HCT116 (cell line): Measurements from ENCODE around the gene HOXB7. TPM values are rescaled to one million over a fixed set of nuclear protein-coding genes. Genes with fewer than 3 reads are reported as not detected.

Source experiments
- ATAC-seq: fragments of 200-7000 bp; cut with Tn5 transposase; 2 replicates; pipeline ENCODE4 v1.9.1; 2020; ENCODE audit warnings: mild to moderate bottlenecking, moderate library complexity
- BruUV-seq: library from RNA; stranded (reverse); fragments of 400-500 nt; replicated peaks from 2 replicates; lab custom pipeline; 2021; lab: Mats Ljungman, UMichigan
- CTCF ChIA-PET: fragments of 300-600 bp; sonication (Branson Sonifier 250); formaldehyde crosslinking; loops from one replicate; lab custom pipeline; 2021; ENCODE audit warnings: antibody characterized with exemption; lab: Charles Lee
- POLR2A ChIA-PET: fragments of 300-600, 350-600 bp; sonication (Branson Sonifier 250); formaldehyde crosslinking; loops from one replicate; lab custom pipeline; 2021; ENCODE audit warnings: antibody characterized with exemption; lab: Charles Lee
- RAD21 ChIA-PET, 2 experiments: fragments of 300-600 bp; sonication (Branson Sonifier 250); formaldehyde crosslinking; loops; one replicate each; lab custom pipeline; 2023; ENCODE audit warnings: low total read pairs in 2 of 2; ENCODE audit not compliant: uncharacterized antibody in 2 of 2, unreplicated experiment in 2 of 2, low non-redundant PET in 1 of 2; lab: Charles Lee
- DNase-seq: peaks from one replicate; pipeline ENCODE4 v3.0.0-alpha.2; 2010; ENCODE audit warnings: low read depth, low spot score
- H2AFZ ChIP-seq: fragments of 200-600 bp; shearing (Covaris generic), sonication (generic); 2 replicates; pipeline ENCODE4 v1.6.1; 2017; ENCODE audit warnings: low read depth, mixed run types, mixed read lengths, antibody characterized with exemption, low read length; ENCODE audit not compliant: poor library complexity, severe bottlenecking
- H3K27ac ChIP-seq: 2 replicates; pipeline ENCODE4 v1.5.1; 2012; ENCODE audit warnings: low read depth, low read length
- H3K27me3 ChIP-seq: fragments of 200-600 bp; sonication (generic); 2 replicates; pipeline ENCODE4 v1.6.1; 2016; ENCODE audit warnings: mixed run types, low read length, mixed read lengths; ENCODE audit not compliant: insufficient read depth
- H3K36me3 ChIP-seq, 2 experiments: fragments of 200-500 bp in 1 of 2; fragments of 200-600 bp in 1 of 2; sonication (Bioruptor generic) in 1 of 2; sonication (generic) in 1 of 2; 2 replicates each; pipeline versions ENCODE4 v1.5.1 to v1.6.1; 2014 to 2016; ENCODE audit warnings: low read length in 2 of 2, inconsistent platforms in 1 of 2, mixed read lengths in 1 of 2, mixed run types in 1 of 2; ENCODE audit not compliant: insufficient read depth in 2 of 2, control insufficient read depth in 1 of 2
- H3K4me1 ChIP-seq, 2 experiments: fragments of 200-600 bp in 1 of 2; sonication (generic) in 1 of 2; 2 replicates each; pipeline versions ENCODE4 v1.5.1 to v1.6.1; 2012 to 2017; ENCODE audit warnings: low read length in 2 of 2, inconsistent platforms in 1 of 2, mild to moderate bottlenecking in 1 of 2, mixed read lengths in 1 of 2, mixed run types in 1 of 2, moderate library complexity in 1 of 2; ENCODE audit not compliant: insufficient read depth in 2 of 2, control insufficient read depth in 1 of 2
- H3K4me2 ChIP-seq: fragments of 200-600 bp; sonication (generic); 2 replicates; pipeline ENCODE4 v1.6.1; 2017; ENCODE audit warnings: mixed run types, low read length, mixed read lengths
- H3K4me3 ChIP-seq, 2 experiments: fragments of 200-600 bp in 1 of 2; sonication (generic) in 1 of 2; replicated peaks in 1 of 2; 2 replicates each; pipeline ENCODE4 v1.5.1; 2011 to 2016; ENCODE audit warnings: low read length in 2 of 2, control low read depth in 1 of 2, low read depth in 1 of 2, mild to moderate bottlenecking in 1 of 2, mixed read lengths in 1 of 2, mixed run types in 1 of 2
- H3K79me2 ChIP-seq: fragments of 200-600 bp; sonication (generic); 2 replicates; pipeline ENCODE4 v1.6.1; 2017; ENCODE audit warnings: mild to moderate bottlenecking, mixed run types, low read length, moderate library complexity, mixed read lengths; ENCODE audit not compliant: insufficient read depth
- H3K9ac ChIP-seq: fragments of 200-600 bp; sonication (generic); 2 replicates; pipeline ENCODE4 v1.6.1; 2016; ENCODE audit warnings: low read length, mixed read lengths
- H3K9me2 ChIP-seq: fragments of 200-600 bp; sonication (generic), shearing (Covaris generic); 2 replicates; pipeline ENCODE4 v1.6.1; 2017; ENCODE audit warnings: mixed run types, mild to moderate bottlenecking, moderate library complexity; ENCODE audit not compliant: insufficient read depth
- H3K9me3 ChIP-seq, 2 experiments: fragments of 200-500 bp in 1 of 2; fragments of 200-600 bp in 1 of 2; sonication (Bioruptor generic) in 1 of 2; sonication (generic) in 1 of 2; 2 replicates each; pipeline ENCODE4 v1.6.1; 2014 to 2017; ENCODE audit warnings: low read length in 2 of 2, mixed read lengths in 2 of 2, inconsistent platforms in 1 of 2, low read depth in 1 of 2, mild to moderate bottlenecking in 1 of 2, mixed run types in 1 of 2, moderate library complexity in 1 of 2; ENCODE audit not compliant: control insufficient read depth in 1 of 2, insufficient read depth in 1 of 2
- H4K20me1 ChIP-seq: fragments of 200-600 bp; sonication (generic), shearing (Covaris generic); 2 replicates; pipeline ENCODE4 v1.6.1; 2017; ENCODE audit warnings: mixed run types, mild to moderate bottlenecking, moderate library complexity; ENCODE audit not compliant: insufficient read depth
- POLR2AphosphoS5 ChIP-seq: IDR thresholded peaks from 2 replicates; pipeline ENCODE4 v1.6.1; 2011; ENCODE audit warnings: mild to moderate bottlenecking, low read depth, low read length, moderate library complexity
- intact Hi-C: fragments of 100-400 bp; cut with micrococcal nuclease; formaldehyde crosslinking; loops from 2 replicates; pipeline ENCODE4 v1.10.0; 2022
- total RNA-seq: library from RNA; stranded (reverse); gene quantifications from one replicate; pipeline ENCODE4 v1.2.1, GENCODE V29; 2021; ENCODE audit not compliant: unreplicated experiment
- TF ChIP-seq, protein P1 (sequence below): IDR thresholded peaks from 2 replicates; pipeline ENCODE4 v1.6.1; 2011; ENCODE audit warnings: mild to moderate bottlenecking, low read length, moderate library complexity; ENCODE audit not compliant: insufficient replicate concordance; ENCODE audit errors: extremely low read depth

HOXB7 gene
- total RNA-seq, 1 experiment from 2014 or later: 33.6 TPM

DNA sequence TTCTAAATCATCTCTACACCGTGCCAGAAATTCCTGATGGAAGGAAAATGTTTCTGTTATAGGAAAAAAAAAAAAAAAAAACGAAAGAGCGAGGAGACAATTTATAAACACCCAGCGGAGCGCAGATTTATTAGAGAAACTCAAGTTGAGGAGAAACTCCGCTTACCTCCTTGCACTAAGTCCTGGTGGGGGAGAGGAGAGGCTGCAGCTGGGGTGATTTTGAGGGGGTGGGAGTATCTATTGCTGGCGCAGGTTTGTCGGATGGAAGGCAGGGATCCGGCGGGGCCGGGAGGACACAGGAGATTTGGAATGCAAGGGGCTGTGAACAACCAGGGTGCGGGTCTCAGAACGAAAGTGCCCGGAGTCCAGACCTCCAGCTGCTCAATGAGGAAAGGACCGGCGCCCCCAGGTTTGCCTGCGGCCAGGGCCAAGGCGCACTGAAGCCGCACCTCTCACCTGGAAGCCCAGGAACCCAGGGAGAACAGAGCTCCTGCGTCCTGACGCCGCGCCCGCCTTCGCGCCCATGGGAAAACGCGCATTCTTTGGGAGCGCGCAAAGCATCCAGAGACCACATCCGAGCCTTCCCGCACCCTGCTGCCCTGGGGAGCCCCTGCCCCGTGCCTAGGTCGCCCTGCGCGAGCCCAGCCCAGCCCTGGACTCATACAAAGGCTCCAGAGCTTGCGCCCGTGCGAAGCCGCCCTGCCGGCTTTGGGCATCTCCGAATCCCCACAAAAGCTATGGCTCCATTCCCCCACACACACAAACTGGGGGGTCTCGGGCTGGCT lies 6.8 kb upstream of the HOXB7 start:
- TF ChIP-seq, protein P1, sequence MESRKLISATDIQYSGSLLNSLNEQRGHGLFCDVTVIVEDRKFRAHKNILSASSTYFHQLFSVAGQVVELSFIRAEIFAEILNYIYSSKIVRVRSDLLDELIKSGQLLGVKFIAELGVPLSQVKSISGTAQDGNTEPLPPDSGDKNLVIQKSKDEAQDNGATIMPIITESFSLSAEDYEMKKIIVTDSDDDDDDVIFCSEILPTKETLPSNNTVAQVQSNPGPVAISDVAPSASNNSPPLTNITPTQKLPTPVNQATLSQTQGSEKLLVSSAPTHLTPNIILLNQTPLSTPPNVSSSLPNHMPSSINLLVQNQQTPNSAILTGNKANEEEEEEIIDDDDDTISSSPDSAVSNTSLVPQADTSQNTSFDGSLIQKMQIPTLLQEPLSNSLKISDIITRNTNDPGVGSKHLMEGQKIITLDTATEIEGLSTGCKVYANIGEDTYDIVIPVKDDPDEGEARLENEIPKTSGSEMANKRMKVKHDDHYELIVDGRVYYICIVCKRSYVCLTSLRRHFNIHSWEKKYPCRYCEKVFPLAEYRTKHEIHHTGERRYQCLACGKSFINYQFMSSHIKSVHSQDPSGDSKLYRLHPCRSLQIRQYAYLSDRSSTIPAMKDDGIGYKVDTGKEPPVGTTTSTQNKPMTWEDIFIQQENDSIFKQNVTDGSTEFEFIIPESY: no peak
- TF ChIP-seq POLR2AphosphoS5: peak; percentile 44; the same call in 1 of the 2 replicates
- POLR2A ChIA-PET: interaction anchor here (0.7 to 2.5 kb wide), 5 partner anchors 8 to 592 kb away, joined by 3 to 6 read pairs (median 5); partner anchors contain the start of gene HOXB9
- RAD21 ChIA-PET: interaction anchor here (1.0 to 1.9 kb wide), 6 partner anchors 27 to 402 kb away, joined by 3 to 7 read pairs (median 4); no protein-coding TSS in a partner anchor
- H2AFZ ChIP-seq: no peak overlapping the region
- H3K4me3 ChIP-seq: peak overlapping the region; percentile 80 to 90
- CTCF ChIA-PET: interaction anchor here (0.6 to 3.7 kb wide), 21 partner anchors 8 to 861 kb away, joined by 3 to 21 read pairs (median 5); partner anchors contain the start of gene HOXB9
- H3K27ac ChIP-seq: peak overlapping the region; percentile 88
- peak overlapping the region; percentile 95 for H3K4me2 ChIP-seq
- intact Hi-C loops: loop anchor here (1.0 to 10.0 kb wide), 9 partner anchors 133 to 593 kb away; no protein-coding TSS in a partner anchor
- no peaks in the 10 kb centered on the region for H3K27me3 ChIP-seq
- ATAC-seq: peak; percentile 9
- no TSS peak for BruUV-seq
- peaks cover 8 to 38% of the 10 kb centered on the region in 2 experiments; a peak in 3 of 4 replicates for H3K4me1 ChIP-seq
- H4K20me1 ChIP-seq: no peaks in the 10 kb centered on the region
- peaks cover 61% of the 10 kb centered on the region for H3K79me2 ChIP-seq
- DNase-seq: no peak
- peak overlapping the region; percentile 97 for H3K9ac ChIP-seq
- H3K9me3 ChIP-seq: no peaks in the 10 kb centered on the region
- no peaks in the 10 kb centered on the region; a peak in 1 of 4 replicates for H3K36me3 ChIP-seq
- no peaks in the 10 kb centered on the region for H3K9me2 ChIP-seq
